MV-4-11 (cell line): Measurements from ENCODE around the gene NPNT.

Experiments
- DNase-seq: peaks from one replicate; lab custom pipeline; 2025; lab: John Stamatoyannopoulos, UW

Gene NPNT

GRCh38 chr4:105917171-105917685 lies 22.0 kb downstream of the NPNT start:
- no peak for DNase-seq

- no peak for DNase-seq
Observed at GRCh38 chr4:105921301-105921700, 26.0 kb downstream of the NPNT start.

- no peak for DNase-seq
Observed at GRCh38 chr4:105923497-105924238, 28.4 kb downstream of the NPNT start.

- no peak for DNase-seq
Observed at GRCh38 chr4:105924341-105924740, 29.1 kb downstream of the NPNT start.

GRCh38 chr4:105930698-105931097 lies 35.4 kb downstream of the NPNT start:
- DNase-seq, result no peak

GRCh38 chr4:105933083-105933482 lies 37.8 kb downstream of the NPNT start:
- no peak for DNase-seq

GRCh38 chr4:105934386-105934785 lies 39.1 kb downstream of the NPNT start:
- DNase-seq, result no peak

GRCh38 chr4:105936901-105937300 lies 41.6 kb downstream of the NPNT start:
- DNase-seq, result no peak

GRCh38 chr4:105937759-105938158 lies 42.5 kb downstream of the NPNT start:
- no peak for DNase-seq

- DNase-seq, result no peak
Observed at GRCh38 chr4:105943234-105943633, 48.0 kb downstream of the NPNT start.

- DNase-seq, result no peak
Observed at GRCh38 chr4:105944540-105944939, 49.3 kb downstream of the NPNT start.

GRCh38 chr4:105946771-105947170 lies 51.5 kb downstream of the NPNT start:
- no peak for DNase-seq

- DNase-seq, result no peak
Observed at GRCh38 chr4:105950701-105951100, 55.4 kb downstream of the NPNT start.

- DNase-seq, result no peak
Observed at GRCh38 chr4:105951198-105951597, 55.9 kb downstream of the NPNT start.

GRCh38 chr4:105952591-105952990 lies 57.3 kb downstream of the NPNT start:
- no peak for DNase-seq

- no peak for DNase-seq
Observed at GRCh38 chr4:105956569-105956968, 61.3 kb downstream of the NPNT start.

- no peak for DNase-seq
Observed at GRCh38 chr4:105957680-105958079, 62.4 kb downstream of the NPNT start.

GRCh38 chr4:105963461-105964400 lies 68.5 kb downstream of the NPNT start:
- no peak for DNase-seq

- DNase-seq, result no peak
Observed at GRCh38 chr4:105965183-105965800, 70.0 kb downstream of the NPNT start.

- DNase-seq, result no peak
Observed at GRCh38 chr4:105966051-105966450, 70.8 kb downstream of the NPNT start.

GRCh38 chr4:105967058-105967658 lies 71.9 kb downstream of the NPNT start:
- DNase-seq, result no peak

- no peak for DNase-seq
Observed at GRCh38 chr4:105969575-105969974, 74.3 kb downstream of the NPNT start.
